Measurements from ENCODE around the gene CBLB.
"Not testable (repeated sequence)": the region's sequence is repeated elsewhere in the genome, so short reads cannot be mapped to it uniquely, and the experiment has no call there.

Gene CBLB

GRCh38 chr3:105816833-105817232 is 52.0 kb downstream of the CBLB start:
- no peak for DNase-seq (ENCODE audit: low spot score)

- DNase-seq (ENCODE audit: low spot score): not testable (repeated sequence)
Measured at GRCh38 chr3:105815331-105815730, 53.5 kb downstream of the CBLB start.

GRCh38 chr3:105813710-105814109 is 55.1 kb downstream of the CBLB start:
- DNase-seq (ENCODE audit: low spot score): no peak

DNA sequence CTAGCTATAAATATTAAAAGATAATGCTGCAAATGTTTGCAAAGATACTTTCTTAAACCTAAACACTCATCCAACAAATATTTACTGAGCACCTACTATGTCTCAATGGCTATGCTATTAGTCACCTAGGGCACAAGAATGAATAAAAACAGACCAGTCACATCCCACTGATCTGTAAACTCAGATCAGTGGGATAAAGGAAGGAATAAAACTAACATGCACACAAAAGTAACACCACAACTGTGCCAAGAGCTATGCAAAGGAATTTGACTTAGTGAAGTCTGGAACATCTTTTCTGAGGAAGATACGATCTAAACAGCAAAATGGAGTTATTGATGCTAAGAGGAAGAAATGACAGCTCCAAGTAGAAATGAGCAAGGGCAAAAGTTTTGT is 56.6 kb downstream of the CBLB start:
- DNase-seq (ENCODE audit: low spot score): no peak

DNA sequence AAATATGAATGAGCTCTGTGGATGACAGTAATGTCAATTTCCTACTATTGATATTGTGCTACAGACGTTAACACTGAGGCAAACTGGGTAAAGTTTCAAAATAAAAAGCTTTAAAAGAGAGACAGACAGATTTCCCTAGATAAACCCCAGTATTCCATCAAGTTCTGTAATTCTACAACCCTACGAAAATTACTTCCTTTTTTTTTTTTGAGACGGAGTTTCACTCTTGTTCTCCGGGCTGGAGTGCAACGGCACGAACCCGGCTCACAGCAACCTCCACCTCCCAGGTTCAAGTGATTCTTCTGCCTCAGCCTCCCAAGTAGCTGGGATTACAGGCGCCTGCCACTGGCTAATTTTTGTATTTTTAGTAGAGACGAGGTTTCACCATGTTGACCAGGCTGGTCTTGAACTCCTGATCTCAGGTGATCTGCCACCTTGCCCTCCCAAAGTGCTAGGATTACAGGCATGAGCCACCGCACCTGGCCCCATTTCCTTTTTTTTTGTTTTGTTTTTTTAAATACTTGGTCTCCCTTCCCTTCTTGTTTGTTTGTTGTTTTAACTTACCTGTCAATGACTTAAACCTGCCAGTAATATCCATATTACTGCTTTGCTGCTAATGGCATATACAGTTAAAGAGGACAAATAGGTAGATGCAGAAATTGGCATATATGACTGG is 57.2 kb downstream of the CBLB start:
- no peak for DNase-seq (ENCODE audit: low spot score)

DNA sequence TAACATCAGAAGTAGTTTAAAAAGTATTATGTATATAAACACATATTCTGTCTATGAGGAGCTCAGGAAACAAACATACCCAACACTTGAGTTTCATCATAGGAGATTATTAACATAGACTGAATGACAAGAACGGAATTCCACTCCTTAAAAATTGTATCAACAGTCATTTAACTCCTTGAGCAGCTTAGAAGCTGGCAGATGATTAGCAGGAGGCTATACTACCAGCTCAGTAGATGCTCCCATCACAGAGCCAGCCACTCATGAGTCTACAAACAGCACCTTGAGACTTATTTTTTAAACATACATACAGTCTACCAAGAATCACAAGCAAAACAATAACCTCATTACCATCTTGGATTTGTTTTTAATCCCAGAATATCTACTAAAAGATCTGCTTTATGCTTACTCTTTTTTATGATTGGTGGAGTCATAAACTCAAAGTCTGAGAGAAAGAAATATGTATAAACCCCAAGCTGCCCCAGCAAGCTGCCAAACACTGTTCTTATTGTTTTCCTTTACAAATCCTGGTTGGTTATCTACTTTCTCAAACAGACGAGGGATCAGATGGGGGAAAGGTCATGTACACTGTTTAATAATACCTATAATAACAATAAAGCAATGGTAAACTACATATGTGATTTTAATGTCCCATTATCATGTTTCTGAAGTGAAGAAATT is 59.5 kb downstream of the CBLB start:
- no peak for DNase-seq (ENCODE audit: low spot score)

GRCh38 chr3:105807701-105808100 is 61.1 kb downstream of the CBLB start:
- DNase-seq (ENCODE audit: low spot score): no peak

DNA sequence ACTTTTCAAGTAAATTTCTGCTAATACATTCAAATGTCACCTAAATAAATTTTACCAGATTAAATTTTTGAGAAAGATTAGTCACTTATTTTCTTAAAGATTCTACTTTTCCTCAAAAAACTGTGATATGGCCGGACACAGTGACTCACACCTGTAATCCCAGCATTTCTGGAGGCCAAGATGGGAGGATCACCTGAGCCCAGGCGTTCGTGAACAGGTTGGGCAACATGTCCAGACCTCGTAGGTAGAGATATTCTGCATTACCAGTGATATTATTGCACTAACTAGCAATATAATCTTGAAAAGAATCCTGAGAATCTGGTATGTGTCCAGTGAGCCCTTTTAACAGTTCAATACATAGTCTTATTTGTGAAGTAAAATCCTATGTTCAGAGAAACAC is 61.7 kb downstream of the CBLB start:
- no peak for DNase-seq (ENCODE audit: low spot score)

- no peak for DNase-seq (ENCODE audit: low spot score)
Measured at GRCh38 chr3:105806359-105806758, 62.5 kb downstream of the CBLB start.

DNA sequence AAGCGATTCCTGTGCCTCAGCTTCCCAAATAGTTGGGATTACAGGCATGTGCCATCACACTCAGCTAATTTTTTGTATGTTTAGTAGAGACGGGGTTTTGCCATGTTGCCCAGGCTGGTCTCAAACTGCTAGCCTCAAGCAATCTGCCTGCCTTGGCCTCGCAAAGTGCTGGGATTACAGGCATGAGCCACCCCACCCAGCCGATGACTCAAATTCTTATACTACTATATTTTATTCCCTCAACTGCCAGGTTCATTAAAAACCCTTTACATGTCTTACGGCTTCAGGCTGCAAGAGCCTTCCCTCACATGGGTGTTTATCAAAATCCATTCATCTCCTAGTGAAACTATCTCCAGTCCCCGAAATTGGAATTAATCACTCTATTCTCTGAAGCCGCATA is 63.4 kb downstream of the CBLB start:
- no peak for DNase-seq (ENCODE audit: low spot score)

DNA sequence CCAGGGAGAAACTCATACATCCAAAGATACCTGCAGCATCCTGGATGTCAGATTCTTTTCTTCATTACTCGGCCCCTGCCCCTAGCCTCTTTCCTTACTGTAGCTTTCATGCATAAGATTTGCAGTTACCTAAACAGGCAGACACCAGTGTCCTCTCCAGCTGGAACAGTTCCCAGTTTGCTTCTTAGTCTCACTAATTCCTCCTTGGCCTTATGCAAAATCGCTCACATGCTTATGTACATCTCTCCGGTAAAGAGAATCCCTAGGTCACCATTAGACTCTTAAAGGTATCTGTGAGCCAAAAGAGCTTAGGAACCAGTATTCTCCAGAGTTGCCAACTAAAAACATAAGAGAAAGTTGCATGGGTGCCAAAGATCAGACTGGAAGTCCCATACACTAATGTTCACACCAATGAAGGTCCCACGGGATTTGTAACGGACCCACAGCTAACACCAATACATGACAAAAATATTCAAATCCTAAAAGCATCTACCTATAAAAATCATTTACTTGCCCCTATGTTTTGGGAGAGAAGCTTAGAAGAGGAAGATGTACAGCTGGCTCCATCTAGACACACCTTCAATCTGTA is 66.6 kb downstream of the CBLB start:
- no peak for DNase-seq (ENCODE audit: low spot score)

DNA sequence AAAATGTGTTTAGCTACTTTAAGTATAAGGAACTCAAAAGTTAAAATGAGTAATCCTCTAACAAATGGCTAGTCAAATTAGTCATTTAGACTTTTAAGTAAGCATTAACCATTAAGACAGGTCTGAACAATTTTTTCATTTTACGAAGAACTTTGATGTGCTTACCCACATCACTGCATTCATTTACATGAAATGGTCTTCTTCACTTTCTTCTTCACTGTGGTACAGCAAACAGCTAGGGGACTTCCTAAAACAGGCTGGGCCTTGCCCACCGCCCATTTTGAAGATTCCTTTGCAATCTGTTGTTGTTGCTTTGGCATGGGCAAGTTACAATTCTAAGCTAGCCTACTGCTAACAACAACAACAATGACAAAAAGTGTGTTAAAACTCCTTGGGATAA is 67.4 kb downstream of the CBLB start:
- no peak for DNase-seq (ENCODE audit: low spot score)

DNA sequence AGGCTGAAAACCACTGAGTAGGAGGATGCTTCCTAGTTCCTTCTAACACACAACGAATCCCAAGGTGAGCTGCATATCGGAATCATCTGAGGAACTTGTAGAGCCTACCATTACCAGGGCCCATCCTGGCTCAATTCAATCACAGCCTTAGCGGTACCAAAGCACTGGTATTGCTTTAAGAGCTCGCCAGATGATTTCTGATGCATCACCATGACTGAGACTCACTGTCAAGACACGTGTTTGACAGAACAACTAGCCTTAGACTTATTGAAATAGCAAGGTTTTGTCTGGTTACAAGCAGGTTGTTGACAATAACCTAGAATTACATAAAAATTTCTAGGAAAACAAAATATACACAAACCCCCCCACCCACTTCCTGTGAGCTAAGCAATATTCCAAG is 68.5 kb downstream of the CBLB start:
- no peak for DNase-seq (ENCODE audit: low spot score)

- DNase-seq (ENCODE audit: low spot score): no peak
Measured at GRCh38 chr3:105799286-105799685, 69.5 kb downstream of the CBLB start.

DNA sequence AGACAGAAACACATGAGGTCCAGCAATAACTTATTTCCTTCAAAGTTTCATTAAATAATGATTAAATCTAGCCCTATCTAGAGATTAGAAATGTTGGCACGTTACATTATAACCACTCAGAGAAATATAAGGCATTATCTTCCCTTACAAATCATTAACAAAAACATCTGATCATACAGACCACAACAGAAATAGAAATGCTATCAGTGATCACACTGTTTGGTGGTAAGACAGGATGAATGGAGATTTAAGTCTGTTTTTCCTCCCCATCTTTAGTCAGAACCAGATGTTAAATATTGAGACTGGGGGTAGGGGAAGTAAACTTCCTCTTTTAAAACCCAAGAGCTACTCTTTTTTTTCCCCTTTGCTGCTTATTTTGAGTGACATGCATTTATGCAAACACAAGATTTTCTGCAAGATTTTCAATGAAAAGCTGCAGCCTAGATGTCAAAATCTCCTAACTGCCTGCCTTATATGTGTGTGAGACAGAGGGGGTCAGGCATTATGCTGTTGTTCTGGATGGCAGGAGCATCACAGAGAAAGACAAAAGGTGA is 70.4 kb downstream of the CBLB start:
- no peak for DNase-seq (ENCODE audit: low spot score)

DNA sequence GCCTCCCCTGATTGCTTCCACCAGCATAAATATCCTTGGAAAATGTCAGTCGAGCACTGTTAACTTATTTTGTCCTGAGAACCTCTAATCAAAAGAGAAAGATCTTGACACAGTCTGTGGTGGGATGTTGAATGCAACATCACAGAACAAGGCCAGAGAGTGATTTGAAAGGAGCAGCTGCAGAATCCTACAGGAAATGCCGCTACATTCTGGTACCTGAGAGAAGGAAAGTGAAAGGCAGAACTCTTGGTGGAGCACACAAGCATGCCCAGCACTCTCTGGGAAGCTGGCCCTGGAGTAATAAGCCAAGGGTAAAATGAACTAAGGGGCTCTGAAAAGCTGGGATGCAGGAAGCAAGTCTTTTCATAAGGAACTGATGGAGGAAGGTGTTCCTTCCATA is 75.8 kb downstream of the CBLB start:
- DNase-seq (ENCODE audit: low spot score): no peak

- DNase-seq (ENCODE audit: low spot score): no peak
Measured at GRCh38 chr3:105791919-105792786, 76.7 kb downstream of the CBLB start.

DNA sequence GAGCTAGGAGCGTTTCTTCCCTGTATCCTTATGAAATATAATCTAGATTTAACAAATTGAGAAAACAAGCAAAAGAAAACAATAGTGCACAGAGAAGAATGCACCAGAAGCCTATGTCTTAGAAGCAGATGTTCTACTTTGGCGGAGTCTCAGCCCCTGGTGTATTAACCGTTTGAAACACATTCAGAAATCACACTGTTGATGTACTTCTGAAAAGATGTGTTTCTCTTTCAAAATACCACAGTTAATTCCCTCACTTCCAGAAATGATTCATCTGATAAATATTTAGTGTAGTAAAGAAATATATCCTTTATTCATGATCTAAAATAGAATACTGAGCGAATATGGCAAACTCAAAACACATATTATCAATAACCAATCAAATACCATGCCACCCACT is 77.7 kb downstream of the CBLB start:
- DNase-seq (ENCODE audit: low spot score): no peak

DNA sequence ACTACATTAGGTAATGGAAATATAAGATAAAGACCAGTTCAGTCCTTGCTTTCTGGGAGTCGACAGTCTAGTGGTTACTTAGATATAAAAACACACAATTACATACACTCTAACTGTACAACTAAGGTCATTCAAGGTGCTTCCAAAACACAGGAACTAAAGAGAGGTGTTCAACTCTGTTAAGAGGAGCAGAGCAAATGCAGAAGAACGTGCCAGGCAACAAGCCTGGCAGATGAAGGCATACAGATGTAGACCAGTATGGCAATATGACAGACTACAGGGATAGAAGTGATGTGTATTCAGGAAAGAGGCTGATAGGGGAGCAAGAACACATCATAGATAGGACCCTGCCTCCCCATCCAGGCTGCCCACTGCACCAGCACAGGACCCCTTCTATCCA is 78.3 kb downstream of the CBLB start:
- no peak for DNase-seq (ENCODE audit: low spot score)

DNA sequence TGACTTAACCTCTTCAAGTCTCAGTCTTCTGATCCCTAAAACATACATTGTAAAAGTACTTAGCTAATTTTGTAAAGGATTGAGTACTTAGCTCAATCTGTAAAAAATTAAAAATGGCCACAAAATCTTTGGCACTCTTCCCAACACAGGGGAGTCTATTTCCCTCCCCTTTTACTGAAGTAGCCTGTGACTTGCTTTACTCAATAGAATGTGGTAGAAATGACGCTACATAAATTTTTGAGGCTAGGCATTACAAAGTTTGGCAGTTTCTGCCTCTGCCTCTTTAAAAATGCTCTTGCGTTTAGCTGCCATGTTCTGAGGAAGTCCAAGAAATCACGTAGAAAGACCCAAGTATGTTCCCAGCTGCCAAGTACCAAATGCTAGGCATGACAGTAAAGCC is 80.2 kb downstream of the CBLB start:
- no peak for DNase-seq (ENCODE audit: low spot score)

DNA sequence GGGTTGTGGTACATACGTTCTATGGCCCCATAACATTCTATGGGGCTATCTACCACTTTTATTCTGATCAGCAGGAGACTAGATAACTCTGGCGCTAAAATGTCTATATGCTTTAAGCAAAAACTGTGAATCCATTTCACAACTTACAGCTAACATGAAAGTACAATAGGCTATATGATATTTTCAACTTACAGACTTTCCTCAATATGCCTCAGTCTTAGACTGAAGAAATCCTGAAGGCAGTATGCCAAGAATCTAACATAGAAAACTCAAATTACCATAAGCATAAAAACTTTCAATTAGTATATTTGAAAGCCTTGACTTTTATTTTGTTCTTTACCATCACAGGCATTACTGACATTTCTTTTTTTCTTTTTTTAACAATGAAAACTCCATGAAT is 81.4 kb downstream of the CBLB start:
- DNase-seq (ENCODE audit: low spot score): no peak

DNA sequence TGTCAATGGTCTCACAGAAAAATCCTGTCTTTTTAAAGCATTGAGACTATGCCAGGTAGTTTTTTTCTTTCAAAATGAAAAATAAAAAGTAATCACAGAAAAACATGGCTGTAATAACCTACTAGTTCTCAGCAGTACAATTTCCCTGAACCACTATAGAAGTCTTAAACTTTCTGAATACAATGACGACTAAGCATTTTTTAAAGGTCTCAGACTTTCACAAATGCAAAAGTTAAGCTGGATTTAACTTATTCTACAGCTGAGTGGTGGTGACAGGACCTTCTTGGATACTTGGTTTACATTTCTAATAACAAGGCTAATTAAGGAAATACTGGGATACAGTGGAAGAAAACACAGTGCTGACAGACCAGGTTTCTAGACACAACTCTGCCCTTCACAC is 81.8 kb downstream of the CBLB start:
- no peak for DNase-seq (ENCODE audit: low spot score)
